ENCODE results near the gene STARD10.

GRCh38 chr11:72730243-72730642 lies 63.6 kb downstream of the STARD10 start:
- TF ChIP-seq, protein P1, sequence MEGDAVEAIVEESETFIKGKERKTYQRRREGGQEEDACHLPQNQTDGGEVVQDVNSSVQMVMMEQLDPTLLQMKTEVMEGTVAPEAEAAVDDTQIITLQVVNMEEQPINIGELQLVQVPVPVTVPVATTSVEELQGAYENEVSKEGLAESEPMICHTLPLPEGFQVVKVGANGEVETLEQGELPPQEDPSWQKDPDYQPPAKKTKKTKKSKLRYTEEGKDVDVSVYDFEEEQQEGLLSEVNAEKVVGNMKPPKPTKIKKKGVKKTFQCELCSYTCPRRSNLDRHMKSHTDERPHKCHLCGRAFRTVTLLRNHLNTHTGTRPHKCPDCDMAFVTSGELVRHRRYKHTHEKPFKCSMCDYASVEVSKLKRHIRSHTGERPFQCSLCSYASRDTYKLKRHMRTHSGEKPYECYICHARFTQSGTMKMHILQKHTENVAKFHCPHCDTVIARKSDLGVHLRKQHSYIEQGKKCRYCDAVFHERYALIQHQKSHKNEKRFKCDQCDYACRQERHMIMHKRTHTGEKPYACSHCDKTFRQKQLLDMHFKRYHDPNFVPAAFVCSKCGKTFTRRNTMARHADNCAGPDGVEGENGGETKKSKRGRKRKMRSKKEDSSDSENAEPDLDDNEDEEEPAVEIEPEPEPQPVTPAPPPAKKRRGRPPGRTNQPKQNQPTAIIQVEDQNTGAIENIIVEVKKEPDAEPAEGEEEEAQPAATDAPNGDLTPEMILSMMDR (IDR thresholded peaks at IDR 0.05 in 4 of 5, conservative IDR thresholded peaks at IDR 0.05 in 1 of 5) = no peak
- TF ChIP-seq POLR2A (IDR thresholded peaks at IDR 0.05) = no peak

All from gastrocnemius medialis (tissue), 4 donors.